AML-193 (cell line): Measurements from ENCODE around the gene SH3RF2.
"Not testable (repeated sequence)": the region's sequence is repeated elsewhere in the genome, so short reads cannot be mapped to it uniquely, and the experiment has no call there.

ENCODE experiments used
- DNase-seq, 2 experiments: peaks; one replicate each; lab custom pipeline; 2025; lab: John Stamatoyannopoulos, UW

The SH3RF2 gene

DNA sequence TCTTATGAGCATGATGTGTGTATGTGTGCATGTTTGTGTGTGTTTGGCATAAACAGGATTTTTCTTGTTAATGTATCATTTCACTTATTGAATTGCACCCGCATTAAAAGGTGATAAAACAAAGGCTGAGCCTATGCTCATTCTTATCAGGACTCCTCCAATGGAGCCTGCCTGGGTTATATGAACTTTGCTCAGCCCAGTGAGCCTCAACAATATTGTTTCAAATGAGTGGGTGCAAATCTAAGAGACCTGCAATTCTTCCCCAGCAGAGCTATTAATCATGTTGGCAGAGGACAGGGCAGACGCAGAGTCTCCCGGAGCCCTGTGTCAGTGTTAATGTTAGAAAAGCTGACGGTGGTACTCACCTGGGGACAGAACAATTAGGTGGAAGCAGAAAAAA is 71.6 kb downstream of the SH3RF2 start:
- DNase-seq, result no peak

DNA sequence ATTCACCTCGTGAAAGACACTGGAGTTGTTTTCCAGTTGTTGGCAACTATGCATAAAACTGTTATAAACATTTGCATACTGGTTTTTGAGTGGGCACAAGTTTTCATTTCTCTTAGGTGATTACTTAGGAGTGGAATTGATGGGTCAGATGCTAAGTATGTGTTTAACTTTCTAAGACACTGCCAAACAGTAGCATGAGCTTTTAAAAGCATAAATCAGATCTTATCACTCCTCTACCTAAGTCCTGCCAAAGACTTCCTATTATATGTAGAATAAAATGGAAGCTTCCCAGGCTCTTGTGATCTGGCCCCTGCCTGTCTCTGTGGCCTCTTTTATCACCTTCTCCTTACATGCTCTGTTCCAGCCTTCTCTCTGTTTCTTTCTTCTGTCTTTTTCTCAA is 72.6 kb downstream of the SH3RF2 start:
- no peak for DNase-seq

DNA sequence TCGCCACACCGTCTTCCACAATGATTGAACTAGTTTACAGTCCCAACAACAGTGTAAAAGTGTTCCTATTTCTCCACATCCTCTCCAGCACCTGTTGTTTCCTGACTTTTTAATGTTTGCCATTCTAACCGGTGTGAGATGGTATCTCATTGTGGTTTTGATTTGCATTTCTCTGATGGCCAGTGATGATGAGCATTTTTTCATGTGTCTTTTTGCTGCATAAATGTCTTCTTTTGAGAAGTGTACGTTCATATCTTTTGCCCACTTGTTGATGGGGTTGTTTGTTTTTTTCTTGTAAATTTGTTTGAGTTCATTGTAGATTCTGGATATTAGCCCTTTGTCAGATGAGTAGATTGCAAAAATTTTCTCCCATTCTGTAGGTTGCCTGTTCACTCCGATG is 74.1 kb downstream of the SH3RF2 start:
- DNase-seq, result not testable (repeated sequence)

DNA sequence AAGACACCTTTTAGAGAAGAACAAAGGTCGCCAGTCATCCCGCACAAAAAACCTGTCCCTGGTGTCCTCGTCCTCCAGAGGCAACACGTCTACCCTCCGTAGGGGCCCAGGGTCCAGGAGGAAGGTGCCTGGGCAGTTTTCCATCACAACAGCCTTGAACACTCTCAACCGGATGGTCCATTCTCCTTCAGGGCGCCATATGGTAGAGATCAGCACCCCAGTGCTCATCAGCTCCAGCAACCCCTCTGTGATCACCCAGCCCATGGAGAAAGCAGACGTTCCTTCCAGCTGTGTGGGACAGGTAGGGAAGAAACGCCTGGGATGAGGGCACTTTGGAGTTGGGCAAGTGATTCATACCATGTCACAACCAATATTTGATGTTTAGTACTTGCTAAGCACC is 77.4 kb downstream of the SH3RF2 start:
- DNase-seq, result no peak

DNA sequence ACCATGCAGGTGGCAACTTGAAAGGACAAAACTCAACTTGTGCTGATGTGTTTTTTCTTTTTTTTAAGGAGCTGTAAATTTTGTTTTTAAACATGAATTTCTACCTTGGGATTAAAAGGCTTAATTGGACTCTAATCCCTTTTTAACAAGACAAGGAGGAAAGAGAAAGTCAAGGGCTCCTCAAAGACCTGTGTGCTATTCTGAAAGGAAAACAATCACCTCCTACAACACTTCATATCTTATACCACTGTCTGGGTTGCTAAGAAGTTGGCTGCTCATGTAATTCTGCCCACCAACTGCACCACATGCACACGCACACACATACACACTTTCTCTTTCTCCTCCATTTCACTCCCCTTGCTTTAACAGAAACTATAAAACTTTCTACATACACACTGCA is 78.6 kb downstream of the SH3RF2 start:
- no peak for DNase-seq

DNA sequence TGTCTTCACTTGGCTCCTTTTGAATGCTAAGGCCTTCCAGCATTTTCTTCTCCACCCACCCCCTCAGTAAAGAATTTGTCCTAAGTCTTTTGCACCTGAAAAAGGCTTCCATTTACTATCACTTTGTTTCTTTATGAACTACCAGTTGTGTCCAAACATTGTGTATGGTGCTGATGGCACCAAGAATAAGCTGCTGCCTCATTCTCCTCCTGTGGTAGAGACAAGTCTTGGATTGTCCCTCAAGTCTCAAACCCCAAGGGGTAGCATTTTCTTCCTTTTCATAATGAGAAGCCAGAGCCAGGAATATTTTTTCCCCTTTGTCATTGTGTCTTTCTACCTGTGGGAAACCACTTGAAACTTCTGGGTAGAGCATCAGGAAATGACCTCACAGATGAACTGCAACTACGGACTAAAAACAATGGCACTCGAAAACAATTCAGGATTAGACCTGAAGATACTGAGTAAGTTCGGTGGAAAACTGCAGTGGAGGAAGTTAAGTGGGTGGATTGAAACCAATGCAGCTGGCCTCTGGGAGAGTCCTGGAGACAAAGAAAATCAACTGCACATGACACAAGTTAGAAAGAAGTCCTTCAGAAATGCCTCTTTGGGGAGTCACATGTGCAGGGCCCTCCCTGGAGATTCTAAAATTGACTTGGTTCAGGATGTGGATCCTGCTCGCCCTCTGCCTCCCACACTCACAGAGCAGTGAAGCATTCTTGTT is 80.5 kb downstream of the SH3RF2 start:
- DNase-seq, result no peak

DNA sequence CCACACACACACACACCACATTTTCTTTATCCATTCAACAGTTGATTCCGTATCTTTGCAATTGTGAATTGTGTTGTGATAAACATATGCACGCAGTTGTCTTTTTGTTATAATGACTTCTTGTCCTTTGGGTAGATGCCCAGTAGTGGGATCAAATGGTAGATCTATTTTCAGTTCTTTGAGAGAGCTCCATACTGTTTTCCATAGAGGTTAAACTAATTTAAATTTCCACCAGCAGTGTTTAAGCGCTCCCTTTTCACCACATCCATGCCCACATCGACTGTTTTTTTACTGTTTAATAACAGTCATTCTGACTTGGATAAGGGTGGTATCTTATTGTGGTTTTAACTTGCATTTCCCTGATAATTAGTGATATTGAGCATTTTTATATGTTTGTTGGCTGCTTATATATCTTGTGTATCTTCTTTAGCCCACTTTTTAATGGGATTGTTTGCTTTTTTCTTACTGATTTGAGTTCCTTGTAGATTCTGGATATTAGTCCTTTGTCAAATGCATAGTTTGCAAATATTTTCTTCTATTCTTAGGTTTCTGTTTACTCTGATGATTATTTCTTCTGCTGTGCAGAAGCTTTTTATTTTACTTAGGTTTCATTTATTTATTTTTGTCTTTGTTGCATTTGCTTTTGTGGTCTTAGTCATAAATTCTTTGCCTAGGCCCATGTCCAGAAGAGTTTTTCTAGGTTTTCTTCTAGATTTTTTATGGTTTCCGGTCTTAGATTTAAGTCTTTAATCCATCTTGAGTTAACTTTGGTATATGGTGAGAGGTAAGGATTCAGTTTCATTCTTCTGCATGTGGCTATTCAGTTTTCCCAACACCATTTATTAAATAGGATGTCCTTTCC is 82.4 kb downstream of the SH3RF2 start:
- no peak for DNase-seq

DNA sequence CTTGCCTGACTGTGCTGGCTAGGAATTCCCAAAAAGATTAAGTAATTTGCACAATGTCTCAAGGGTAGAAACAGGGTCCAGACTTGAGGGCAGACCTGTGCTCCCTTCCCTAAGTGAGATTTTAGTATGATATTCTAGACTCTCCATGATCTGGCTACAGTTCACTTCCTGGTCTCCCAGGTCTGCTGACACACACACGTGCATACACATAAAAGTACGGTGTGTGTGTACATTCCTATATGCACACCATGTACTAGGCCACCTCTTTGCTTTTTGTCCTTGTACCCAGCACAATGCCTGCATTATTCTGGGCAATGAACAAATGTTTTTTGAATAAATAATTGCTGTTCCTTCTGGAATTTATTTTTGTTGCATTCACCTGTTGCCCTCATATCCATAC is 83.7 kb downstream of the SH3RF2 start:
- no peak for DNase-seq

DNA sequence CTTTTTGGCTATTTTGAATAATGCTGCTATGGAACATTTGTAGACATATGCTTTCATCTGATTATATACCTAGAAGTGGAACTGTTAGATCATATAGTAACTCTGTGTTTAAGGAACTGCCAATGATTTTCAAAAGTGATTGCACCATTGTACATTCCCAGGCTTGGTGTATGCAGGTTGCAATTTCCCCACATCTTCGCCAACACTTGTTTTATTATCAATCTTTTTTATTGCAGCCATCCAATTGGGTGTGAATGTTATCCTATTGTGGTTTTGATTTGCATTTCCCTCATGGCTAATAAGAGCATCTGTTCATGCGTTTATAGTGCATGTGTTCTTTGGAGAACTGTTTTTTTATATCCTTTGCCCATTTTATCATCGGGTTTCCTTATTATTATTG is 87.7 kb downstream of the SH3RF2 start:
- DNase-seq, result no peak

DNA sequence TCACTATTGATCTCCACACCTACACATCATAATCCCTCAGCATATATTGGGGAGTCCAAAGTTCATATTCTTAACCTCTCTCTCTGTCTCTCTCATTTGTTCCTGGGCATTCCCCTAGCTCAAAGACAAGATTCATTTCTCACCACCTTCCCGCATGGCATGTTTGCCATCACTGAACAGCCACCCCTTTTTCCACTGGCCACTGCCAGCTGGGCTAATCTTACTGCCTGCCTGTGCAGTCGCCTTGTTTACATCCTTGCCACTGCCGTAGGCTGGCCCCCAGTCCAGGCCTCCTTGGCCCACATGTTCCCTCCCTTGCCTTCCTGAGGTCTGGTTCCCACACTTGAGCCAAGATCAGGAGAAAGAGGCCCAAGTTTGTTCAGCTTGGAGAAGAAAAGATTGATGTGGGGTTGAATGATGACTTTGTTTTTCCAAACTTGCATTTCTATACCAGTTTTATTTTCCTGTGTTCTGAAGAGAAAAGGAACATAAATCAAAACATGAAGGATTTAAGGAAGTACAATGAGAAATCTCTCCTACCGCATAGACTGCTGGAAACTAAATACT is 88.8 kb downstream of the SH3RF2 start:
- DNase-seq, result no peak

DNA sequence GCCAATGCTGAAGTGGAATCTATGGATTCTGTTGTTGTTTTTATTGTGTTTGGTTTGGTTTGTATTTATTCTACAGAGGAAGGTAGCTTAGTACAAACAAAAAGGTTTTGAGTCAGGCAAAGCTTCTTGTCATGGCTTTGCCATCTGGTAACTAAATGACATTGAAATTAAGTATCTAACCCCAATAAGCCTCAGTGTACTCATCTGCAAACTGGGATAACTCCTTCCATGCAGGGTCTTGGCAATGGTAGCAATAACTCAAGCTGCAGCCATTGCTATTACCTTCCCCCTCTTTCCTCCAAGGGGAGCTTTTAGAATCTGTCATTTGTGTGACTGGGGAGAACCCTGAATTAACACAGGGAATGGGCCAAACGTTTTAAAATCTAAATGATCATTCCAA is 89.3 kb downstream of the SH3RF2 start:
- DNase-seq, result no peak

DNA sequence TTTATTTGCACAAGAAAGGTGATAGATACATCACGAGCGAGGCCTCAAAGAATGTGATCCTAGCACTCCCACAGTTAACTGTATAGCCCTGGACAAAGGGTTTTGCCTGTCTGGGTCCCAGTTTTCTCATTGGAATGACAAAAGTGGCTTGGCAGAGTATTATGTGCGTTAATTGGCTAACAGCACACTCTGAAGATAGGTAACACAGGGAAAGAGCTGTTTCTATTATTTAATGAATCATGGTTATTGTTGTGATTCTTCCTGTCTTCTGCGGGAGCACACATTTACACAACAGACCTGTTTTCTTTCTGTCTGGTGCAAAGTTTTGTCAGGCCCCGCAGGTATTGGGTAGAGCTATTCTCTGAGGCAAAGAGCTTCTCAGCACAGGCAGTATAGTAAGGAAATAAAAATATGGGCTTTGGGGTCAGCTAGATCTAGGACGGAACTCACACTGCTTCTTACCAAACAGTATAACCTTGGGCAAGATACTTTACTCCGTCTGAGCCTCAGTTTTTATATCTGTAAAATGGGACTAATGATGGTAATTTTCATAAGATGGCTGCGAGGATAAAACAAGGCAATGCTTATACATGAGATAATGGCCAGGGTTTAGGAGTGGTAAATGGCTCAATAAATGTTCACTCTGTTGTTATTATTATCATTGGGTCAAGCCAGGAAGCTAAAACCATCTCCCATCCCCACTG is 90.1 kb downstream of the SH3RF2 start:
- DNase-seq, result no peak

DNA sequence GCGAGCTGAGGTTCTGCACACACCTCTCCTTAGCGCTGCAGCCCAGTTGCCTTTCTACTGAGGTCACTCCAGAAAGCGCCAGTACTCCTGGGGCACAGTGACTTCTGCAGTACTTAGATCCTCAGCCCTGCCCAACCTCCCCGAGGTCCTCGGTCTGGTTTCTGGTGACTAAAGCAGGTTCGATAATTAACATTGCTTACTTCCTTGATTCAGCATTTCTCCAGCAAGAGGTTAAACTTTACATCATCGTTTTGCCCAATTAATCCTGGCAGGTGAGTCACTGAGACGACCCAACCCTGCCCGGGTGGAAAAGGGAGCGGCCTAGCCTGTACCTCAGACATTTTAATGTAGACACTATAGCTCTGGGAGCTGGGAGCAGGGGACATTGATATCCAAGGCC is 91.4 kb downstream of the SH3RF2 start:
- DNase-seq, result no peak

DNA sequence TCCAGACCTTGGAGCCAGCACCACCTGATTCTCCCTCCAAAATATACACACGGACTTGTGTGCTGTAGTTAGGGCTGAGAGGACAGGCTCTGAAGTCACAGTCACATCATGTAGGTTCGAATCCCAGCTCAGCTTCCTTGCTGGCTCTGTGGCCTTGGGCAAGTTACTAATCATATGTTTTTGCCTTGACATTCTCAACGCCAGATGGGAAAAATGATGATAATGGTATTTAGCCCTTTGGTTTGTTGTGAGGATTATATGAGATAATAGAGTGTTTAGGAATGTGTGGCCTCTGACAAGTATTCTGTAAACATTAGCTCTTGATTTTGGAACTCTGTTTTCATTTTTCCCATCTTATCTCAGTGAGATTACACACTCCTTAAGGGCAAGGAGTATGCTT is 96.5 kb downstream of the SH3RF2 start:
- DNase-seq, result no peak

DNA sequence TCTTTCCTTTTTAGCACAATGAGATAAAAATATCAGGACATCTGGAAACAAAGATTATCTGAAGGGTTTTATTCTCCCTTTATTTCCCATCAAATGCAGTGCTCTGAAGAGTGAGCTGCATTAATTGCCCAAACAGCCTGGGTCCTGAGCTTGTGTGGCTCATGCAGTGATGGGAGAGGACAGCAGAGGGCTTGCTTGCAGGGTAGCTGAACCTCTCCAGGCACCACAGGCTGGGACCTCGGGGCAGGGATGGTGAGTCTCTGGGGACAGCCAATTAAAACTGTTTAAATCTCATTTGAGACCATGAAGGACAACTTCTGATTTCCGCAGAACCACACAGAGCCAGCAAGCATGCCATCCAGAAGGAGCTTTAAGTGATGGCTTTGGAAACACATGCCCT is 97.7 kb downstream of the SH3RF2 start:
- no peak for DNase-seq

DNA sequence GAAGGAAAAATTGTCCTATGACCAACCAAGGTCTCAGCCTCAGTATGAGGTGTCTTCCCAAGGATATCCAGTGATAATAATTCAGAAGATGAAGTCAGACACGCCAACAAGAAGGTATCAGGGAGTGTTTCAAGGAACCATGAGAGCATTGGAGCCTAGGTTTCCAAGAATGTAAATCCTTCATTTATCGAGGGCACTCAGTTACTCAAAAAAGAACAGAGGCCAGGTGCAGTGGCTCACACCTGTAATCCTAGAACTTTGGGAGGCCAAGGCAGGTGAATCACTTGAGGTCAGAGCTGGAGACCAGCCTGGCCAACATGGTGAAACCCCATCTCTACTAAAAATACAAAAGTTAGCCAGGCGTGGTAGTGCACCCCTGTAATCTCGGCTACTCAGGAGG is 98.2 kb downstream of the SH3RF2 start:
- DNase-seq, result no peak

DNA sequence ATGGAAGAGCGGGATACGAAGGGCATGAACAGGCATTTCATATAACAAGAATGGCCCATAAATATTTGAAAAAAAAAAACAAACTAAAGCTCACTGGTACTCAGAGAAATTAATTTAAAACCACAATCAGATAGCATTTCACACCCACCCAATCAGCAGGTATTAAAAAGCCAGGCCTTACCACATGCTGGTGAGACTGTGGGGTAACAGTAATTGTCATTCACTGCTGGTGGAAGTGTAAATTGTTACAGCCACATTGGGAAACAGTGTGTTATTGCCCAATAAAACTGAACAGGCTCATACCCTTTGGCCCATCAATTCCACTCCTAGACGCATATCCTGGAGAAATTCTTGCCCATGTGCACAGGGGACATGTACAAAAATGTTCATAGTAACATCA is 103.0 kb downstream of the SH3RF2 start:
- peak; percentile 59 to 60 for DNase-seq

DNA sequence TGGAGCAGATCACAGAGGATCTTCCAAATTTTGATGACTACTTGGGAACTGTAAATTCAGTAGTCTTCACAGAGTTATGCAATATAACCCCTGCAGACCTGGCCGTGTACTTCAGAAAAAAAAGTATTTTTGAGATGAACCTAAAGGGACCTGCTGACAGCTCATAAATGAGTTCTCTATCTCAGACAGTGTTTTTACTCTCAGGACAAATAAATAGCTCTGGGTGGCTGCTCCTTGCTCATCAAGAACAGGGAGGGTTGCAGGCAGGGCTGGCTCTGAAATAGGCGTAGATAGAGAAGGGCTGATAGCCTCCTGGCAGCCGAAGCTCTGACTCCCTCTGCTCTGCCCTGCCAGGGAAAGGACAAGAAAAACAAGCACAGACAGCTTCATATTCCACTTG is 104.1 kb downstream of the SH3RF2 start:
- DNase-seq, result no peak

DNA sequence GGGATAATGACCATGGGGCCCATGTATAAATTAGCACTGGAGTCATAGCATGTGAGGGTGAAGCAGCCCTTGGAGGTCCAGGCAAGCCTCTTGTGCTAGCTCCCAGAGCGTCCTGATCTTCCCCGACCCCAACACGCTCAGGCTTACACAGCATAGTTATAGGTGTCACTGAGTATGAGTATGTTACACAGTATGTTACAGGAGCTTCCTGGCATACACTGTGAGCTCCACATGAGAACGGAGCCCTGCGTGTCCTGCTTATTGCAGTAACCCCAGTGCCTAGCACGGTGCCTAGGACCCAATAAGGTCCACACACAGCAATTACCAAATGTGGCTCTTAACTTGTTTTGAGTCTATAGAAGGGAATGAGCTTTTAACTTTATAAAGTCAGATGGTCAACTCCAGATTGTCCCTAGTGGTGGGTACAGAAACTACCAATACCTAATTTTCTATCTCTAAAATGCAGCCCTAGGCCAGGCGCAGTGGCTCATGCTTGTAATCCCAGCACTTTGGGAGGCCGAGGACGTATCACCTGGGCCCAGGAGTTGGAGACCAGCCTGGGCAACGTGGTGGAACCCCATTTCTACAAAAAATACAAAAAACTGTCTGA is 104.9 kb downstream of the SH3RF2 start:
- DNase-seq, result peak; percentile 15 to 26

DNA sequence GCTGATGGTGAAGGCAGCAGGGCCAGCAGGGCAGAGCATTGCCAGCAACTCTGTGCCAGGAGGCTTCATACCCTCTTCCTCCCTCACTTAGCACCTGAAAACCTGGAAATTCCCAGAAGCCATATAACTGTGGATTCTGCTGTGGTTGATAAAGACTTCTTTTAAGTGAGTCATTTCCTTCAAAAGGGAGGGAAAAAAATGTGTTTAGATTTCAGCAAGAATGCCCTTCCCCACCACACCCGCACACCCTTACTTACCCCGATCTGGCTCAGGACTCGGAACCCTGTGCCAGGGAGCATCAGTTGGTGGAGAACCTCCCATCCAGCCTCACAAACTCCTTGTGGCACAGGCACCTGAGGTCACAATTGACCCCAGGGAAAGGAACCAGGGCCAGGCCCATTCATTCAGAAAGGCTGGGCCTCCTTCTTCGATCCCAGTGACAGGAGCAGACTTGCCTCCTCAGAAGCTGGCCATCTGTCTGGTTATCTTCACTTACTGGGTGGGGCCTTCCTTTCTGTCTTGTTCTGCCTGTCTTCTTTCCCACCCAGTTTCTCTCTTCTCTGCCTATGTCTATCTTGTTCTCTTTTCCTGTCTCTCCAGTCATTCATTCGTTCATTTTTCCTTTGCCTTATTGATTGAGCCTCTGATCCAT is 106.4 kb downstream of the SH3RF2 start:
- DNase-seq, result no peak

DNA sequence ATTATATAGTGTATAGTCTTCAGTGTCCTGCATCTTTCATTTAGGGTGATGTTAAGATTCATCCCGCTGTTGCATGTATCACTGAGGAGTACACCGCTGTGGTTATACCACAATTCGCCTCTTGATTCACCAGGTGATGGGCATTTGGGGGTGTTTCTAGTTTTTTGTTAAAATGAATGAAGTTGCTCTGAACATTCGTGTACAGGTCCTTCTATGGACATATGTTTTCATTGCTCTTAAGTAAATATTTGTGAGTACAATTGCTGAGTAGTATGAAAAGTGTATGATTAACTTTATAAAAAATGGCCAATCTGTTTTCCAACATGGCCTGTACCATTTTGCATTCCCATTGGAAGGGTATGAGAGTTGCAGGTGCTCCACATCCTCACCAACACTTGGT is 107.3 kb downstream of the SH3RF2 start:
- DNase-seq, result no peak

DNA sequence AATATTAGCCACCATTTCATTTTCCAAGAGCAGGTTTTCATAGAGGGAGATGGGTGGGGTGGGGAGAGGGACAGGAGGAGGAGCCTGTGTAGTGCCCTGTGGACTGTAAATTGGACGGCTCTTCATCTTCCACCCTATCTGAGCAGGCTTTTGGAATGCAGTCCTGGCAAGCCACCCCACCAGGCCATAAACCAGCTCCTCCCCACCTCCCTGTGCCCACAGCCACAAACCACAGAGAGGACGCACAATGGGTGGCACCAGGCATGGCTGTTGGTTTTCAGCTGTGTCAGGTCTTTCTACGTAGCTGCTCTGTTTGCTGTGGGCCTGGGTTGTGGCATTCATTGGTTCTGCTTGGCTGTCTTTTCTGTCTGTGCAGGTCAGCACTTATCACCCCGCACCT is 111.0 kb downstream of the SH3RF2 start:
- no peak for DNase-seq
